ENCODE data around the gene RUNX2.

The RUNX2 gene

DNA sequence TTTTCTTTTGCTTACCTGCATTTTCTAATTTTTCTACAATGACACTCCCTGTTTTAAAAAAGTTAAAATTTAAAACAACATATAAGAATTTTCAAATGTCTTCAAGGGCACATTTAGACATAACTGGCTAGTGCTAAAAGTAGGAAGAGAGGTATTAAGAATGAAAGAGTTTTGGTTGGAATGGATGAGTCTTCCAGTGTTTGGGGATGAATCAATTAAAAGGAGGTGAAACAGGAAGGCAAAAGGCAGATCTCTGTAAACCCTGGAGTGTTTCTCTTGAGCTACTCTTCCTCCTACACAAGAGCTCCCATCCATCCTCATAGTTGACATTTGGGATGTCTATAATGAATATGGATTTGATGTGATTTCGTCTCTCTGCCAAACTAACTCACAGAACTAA is 288.1 kb downstream of the RUNX2 start:
- TF ChIP-seq MAX (IDR thresholded peaks at IDR 0.05; ENCODE audit: low read depth, low read length) (no peak), POLR2A (IDR thresholded peaks at IDR 0.05; ENCODE audit: extremely low read depth, insufficient read length) (no peak)
- no peak overlapping the region for H3K4me3 ChIP-seq (ENCODE audit: low read depth, low read length)
- no peak for DNase-seq (ENCODE audit: low read depth)

- TF ChIP-seq MYC (IDR thresholded peaks at IDR 0.05; ENCODE audit: low read depth, low read length) = no peak
- no peak for TF ChIP-seq POLR2A (IDR thresholded peaks at IDR 0.05; ENCODE audit: extremely low read depth, insufficient read length)
- no peak for TF ChIP-seq CTCF (IDR thresholded peaks at IDR 0.05; ENCODE audit: low read depth, low read length)
- TF ChIP-seq MAX (IDR thresholded peaks at IDR 0.05; ENCODE audit: low read depth, low read length) = no peak
- no peak overlapping the region for H3K4me3 ChIP-seq (ENCODE audit: low read depth, low read length)
Measured at GRCh38 chr6:45617441-45617840, 289.3 kb downstream of the RUNX2 start.

DNA sequence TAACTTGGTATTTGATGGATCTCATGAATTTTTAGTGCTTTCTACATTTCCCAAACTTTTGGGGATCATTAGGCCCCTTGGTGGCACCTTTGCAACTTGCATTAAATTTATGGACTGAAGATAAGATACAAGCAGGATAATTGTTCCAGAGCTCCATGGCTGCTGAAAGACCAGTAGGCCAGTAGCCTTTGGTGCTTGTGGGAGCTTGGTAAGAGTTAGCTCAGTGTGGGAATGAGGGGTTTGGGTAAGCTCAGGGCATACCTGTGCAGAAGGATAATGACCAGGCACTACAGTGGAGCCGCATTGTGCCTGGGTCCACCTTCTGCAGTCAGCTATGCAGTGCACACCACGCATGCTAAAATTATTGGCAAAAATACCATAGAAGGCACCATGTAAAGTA is 290.1 kb downstream of the RUNX2 start:
- no peak for DNase-seq (ENCODE audit: low read depth)
- H3K4me3 ChIP-seq (ENCODE audit: low read depth, low read length) = no peak overlapping the region
- TF ChIP-seq CTCF (IDR thresholded peaks at IDR 0.05; ENCODE audit: low read depth, low read length) = no peak
- no peak for TF ChIP-seq POLR2A (IDR thresholded peaks at IDR 0.05; ENCODE audit: extremely low read depth, insufficient read length)
- no peak for TF ChIP-seq MYC (IDR thresholded peaks at IDR 0.05; ENCODE audit: low read depth, low read length)
- TF ChIP-seq MAX (IDR thresholded peaks at IDR 0.05; ENCODE audit: low read depth, low read length) = no peak

More at GRCh38 chr6:45617441-45617840, 289.3 kb downstream of the RUNX2 start:
- DNase-seq (ENCODE audit: low read depth) = no peak

DNA sequence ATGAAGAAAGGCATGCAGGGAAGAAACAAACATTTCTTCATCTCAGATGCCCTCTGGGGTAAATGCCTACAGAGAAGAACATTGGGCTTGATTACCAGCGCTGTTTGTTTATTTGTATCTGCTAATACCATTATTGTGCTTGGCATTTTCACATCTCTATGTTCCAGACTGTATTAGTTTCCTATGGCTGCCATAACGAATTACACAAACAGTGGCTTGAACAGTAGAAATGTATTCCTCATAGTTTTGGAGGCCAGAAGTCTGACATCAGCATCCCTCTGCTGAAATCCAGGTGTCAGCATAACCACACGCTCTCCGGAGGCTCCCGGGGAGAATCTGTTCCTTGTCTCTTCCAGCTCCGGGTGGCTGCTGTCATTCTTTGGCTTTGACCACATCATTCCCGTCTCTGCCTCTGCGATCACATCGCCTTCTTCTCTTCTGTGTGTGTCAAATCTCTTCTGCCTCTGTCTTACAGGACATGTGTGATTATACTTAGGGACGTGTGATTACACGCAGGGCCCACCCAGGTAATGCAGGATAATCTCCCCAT is 291.2 kb downstream of the RUNX2 start:
- no peak for TF ChIP-seq POLR2A (IDR thresholded peaks at IDR 0.05; ENCODE audit: extremely low read depth, insufficient read length)
- TF ChIP-seq CTCF (IDR thresholded peaks at IDR 0.05; ENCODE audit: low read depth, low read length) = no peak
- TF ChIP-seq MYC (IDR thresholded peaks at IDR 0.05; ENCODE audit: low read depth, low read length) = no peak
- no peak for TF ChIP-seq MAX (IDR thresholded peaks at IDR 0.05; ENCODE audit: low read depth, low read length)
- H3K4me3 ChIP-seq (ENCODE audit: low read depth, low read length) = no peak overlapping the region
- DNase-seq (ENCODE audit: low read depth) = no peak

DNA sequence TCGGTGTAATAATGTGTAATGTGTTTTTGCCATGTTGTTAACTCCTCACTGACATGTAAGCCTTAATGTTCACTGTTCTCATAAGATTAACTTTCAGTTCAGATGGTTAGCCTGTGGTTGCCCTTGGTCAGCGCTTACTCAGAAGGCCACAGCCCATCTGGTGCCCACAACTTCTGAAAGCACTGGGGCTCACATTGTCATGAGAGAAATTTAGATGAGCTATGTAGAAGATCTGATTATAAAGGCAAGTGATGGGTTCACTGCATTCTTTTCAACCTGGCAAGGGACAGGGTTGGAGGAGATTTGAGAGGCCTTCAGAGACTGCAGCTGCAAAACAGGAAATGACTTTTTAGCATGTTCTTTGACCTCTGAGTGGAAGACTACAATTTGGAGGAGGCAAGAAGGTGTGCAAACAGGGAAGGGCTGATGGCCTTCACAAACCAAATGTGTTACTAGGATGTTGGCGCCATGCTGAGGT is 291.9 kb downstream of the RUNX2 start:
- peak; percentile 61 for DNase-seq (ENCODE audit: low read depth)
- TF ChIP-seq POLR2A (IDR thresholded peaks at IDR 0.05; ENCODE audit: extremely low read depth, insufficient read length) (no peak), MYC (IDR thresholded peaks at IDR 0.05; ENCODE audit: low read depth, low read length) (no peak), CTCF (IDR thresholded peaks at IDR 0.05; ENCODE audit: low read depth, low read length) (no peak), MAX (IDR thresholded peaks at IDR 0.05; ENCODE audit: low read depth, low read length) (no peak)

GRCh38 chr6:45624228-45624627 is 296.1 kb downstream of the RUNX2 start:
- DNase-seq (ENCODE audit: low read depth) = no peak
- TF ChIP-seq MAX (IDR thresholded peaks at IDR 0.05; ENCODE audit: low read depth, low read length) = no peak
- TF ChIP-seq CTCF (IDR thresholded peaks at IDR 0.05; ENCODE audit: low read depth, low read length) = no peak
- no peak for TF ChIP-seq POLR2A (IDR thresholded peaks at IDR 0.05; ENCODE audit: extremely low read depth, insufficient read length)
- no peak for TF ChIP-seq MYC (IDR thresholded peaks at IDR 0.05; ENCODE audit: low read depth, low read length)
- no peak overlapping the region for H3K4me3 ChIP-seq (ENCODE audit: low read depth, low read length)

More for the DNA sequence above, 291.9 kb downstream of the RUNX2 start:
- no peak overlapping the region for H3K4me3 ChIP-seq (ENCODE audit: low read depth, low read length)

Data from NB4 (cell line).